ENCODE results near the gene CFAP52. TPM values are rescaled to one million over a fixed set of nuclear protein-coding genes. Genes with fewer than 3 reads are reported as not detected.
"Not testable (repeated sequence)": the region's sequence is repeated elsewhere in the genome, so short reads cannot be mapped to it uniquely, and the experiment has no call there.

Gene CFAP52
- polyA plus RNA-seq, 3 donors = not detected

DNA sequence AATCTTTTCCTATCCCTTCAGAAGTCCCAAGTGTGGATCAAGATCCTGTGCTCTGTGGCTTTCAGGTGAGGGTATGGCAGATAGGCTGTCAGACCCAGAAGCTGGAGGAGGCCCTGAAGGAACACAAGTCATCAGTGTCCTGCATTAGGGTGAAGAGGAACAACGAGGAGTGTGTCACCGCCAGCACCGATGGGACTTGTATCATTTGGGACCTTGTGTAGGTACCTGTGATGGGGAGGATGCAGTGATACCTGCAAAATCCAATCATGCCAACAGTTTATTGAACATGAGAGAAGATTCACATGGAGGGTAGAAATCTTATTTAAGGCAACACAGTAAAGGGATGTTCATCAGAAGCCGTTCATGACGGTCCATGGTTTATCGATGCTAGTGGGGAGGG is 58.9 kb downstream of the CFAP52 start:
- intact Hi-C loops (cut with micrococcal nuclease) = no loop called here
- H3K4me3 ChIP-seq (replicated peaks in 1 of 3; ENCODE audit: low read depth in 2 of 3, low read length in 3 of 3) = no peak overlapping the region
- H3K36me3 Mint-ChIP-seq = no peaks in the 10 kb centered on the region
- H3K9me3 Mint-ChIP-seq = peaks cover 0 to 5% (median 1%) of the 10 kb centered on the region in 7 donors
- no peaks in the 10 kb centered on the region for H3K4me1 ChIP-seq (ENCODE audit: control insufficient read depth in 1 of 2, insufficient read depth in 2 of 2, low read length in 2 of 2)
- no peak overlapping the region for H3K9ac ChIP-seq (ENCODE audit: insufficient read depth, low read length, poor library complexity, severe bottlenecking)
- H3K4me2 ChIP-seq (replicated peaks; ENCODE audit: extremely low read depth, low read length, poor library complexity, severe bottlenecking) = no peak overlapping the region
- no peaks in the 10 kb centered on the region for H3K27me3 ChIP-seq (ENCODE audit: control insufficient read depth in 2 of 2, insufficient read depth in 2 of 2, low read length in 2 of 2)
- no peaks in the 10 kb centered on the region for H3K79me2 ChIP-seq (ENCODE audit: insufficient read depth, low read length)
- no peak overlapping the region for H3K27ac ChIP-seq (ENCODE audit: low read depth in 1 of 2, low read length in 2 of 2)
- no peak for DNase-seq
- peaks cover 3 to 9% (median 6%) of the 10 kb centered on the region in 3 donors for H3K27me3 Mint-ChIP-seq (ENCODE audit: low read depth in 3 of 3)
- H3K9me3 ChIP-seq (replicated peaks in 1 of 2; ENCODE audit: control insufficient read depth in 1 of 2, insufficient read depth in 1 of 2, low read length in 2 of 2) = no peaks in the 10 kb centered on the region
- TF ChIP-seq CTCF (IDR thresholded peaks at IDR 0.05) = no peak
- no peak overlapping the region for H2AFZ ChIP-seq (ENCODE audit: insufficient read depth, low read depth, low read length, poor library complexity, severe bottlenecking)
- 87% methylated on average over 6 of the region's 6 CpGs for WGBS (ENCODE audit: insufficient coverage)
- H3K4me3 Mint-ChIP-seq = no peak overlapping the region
- no peak overlapping the region for H3K27ac Mint-ChIP-seq
- H3K36me3 ChIP-seq (replicated peaks in 1 of 2; ENCODE audit: control insufficient read depth in 1 of 2, insufficient read depth in 2 of 2, low read length in 2 of 2) = no peaks in the 10 kb centered on the region
- H4K20me1 ChIP-seq (ENCODE audit: insufficient read depth, low read length) = no peaks in the 10 kb centered on the region
- H3K4me1 Mint-ChIP-seq = no peaks in the 10 kb centered on the region

GRCh38 chr17:9636501-9636900 is 60.1 kb downstream of the CFAP52 start:
- Histone ChIP-seq H3K4me2 (replicated peaks; ENCODE audit: extremely low read depth, low read length, poor library complexity, severe bottlenecking) (no peak overlapping the region), H3K4me1 (ENCODE audit: control insufficient read depth in 1 of 2, insufficient read depth in 2 of 2, low read length in 2 of 2) (no peaks in the 10 kb centered on the region), H3K27ac (ENCODE audit: low read depth in 1 of 2, low read length in 2 of 2) (no peak overlapping the region), H3K27me3 (ENCODE audit: control insufficient read depth in 2 of 2, insufficient read depth in 2 of 2, low read length in 2 of 2) (no peaks in the 10 kb centered on the region), H3K36me3 (replicated peaks in 1 of 2; ENCODE audit: control insufficient read depth in 1 of 2, insufficient read depth in 2 of 2, low read length in 2 of 2) (no peaks in the 10 kb centered on the region), H3K9me3 (replicated peaks in 1 of 2; ENCODE audit: control insufficient read depth in 1 of 2, insufficient read depth in 1 of 2, low read length in 2 of 2) (no peaks in the 10 kb centered on the region), H4K20me1 (ENCODE audit: insufficient read depth, low read length) (no peaks in the 10 kb centered on the region), H3K79me2 (ENCODE audit: insufficient read depth, low read length) (no peaks in the 10 kb centered on the region), H3K9ac (ENCODE audit: insufficient read depth, low read length, poor library complexity, severe bottlenecking) (no peak overlapping the region), H3K4me3 (replicated peaks in 1 of 3; ENCODE audit: low read depth in 2 of 3, low read length in 3 of 3) (no peak overlapping the region), H2AFZ (ENCODE audit: insufficient read depth, low read depth, low read length, poor library complexity, severe bottlenecking) (no peak overlapping the region)
- intact Hi-C loops (cut with micrococcal nuclease) = no loop called here
- H3K4me3 Mint-ChIP-seq = no peak overlapping the region
- no peak for DNase-seq
- no peaks in the 10 kb centered on the region for H3K36me3 Mint-ChIP-seq
- no peaks in the 10 kb centered on the region for H3K4me1 Mint-ChIP-seq
- WGBS (ENCODE audit: insufficient coverage) = 96% methylated on average over 3 of the region's 12 CpGs
- no peak overlapping the region for H3K27ac Mint-ChIP-seq
- TF ChIP-seq CTCF (IDR thresholded peaks at IDR 0.05) = no peak
- peaks cover 0 to 7% (median 3%) of the 10 kb centered on the region in 7 donors for H3K9me3 Mint-ChIP-seq
- peaks cover 3 to 6% (median 5%) of the 10 kb centered on the region in 3 donors for H3K27me3 Mint-ChIP-seq (ENCODE audit: low read depth in 3 of 3)

GRCh38 chr17:9640388-9640787 is 63.9 kb downstream of the CFAP52 start:
- H3K4me1 ChIP-seq (ENCODE audit: control insufficient read depth in 1 of 2, insufficient read depth in 2 of 2, low read length in 2 of 2) = peaks cover 6 to 13% of the 10 kb centered on the region in 2 donors
- H3K36me3 ChIP-seq (replicated peaks in 1 of 2; ENCODE audit: control insufficient read depth in 1 of 2, insufficient read depth in 2 of 2, low read length in 2 of 2); intact Hi-C loops (cut with micrococcal nuclease); H4K20me1 ChIP-seq (ENCODE audit: insufficient read depth, low read length); H3K4me1 Mint-ChIP-seq; H3K4me3 Mint-ChIP-seq; H3K79me2 ChIP-seq (ENCODE audit: insufficient read depth, low read length); H3K4me2 ChIP-seq (replicated peaks; ENCODE audit: extremely low read depth, low read length, poor library complexity, severe bottlenecking); H3K27me3 Mint-ChIP-seq (ENCODE audit: low read depth in 3 of 3); H3K27me3 ChIP-seq (ENCODE audit: control insufficient read depth in 2 of 2, insufficient read depth in 2 of 2, low read length in 2 of 2); H3K27ac ChIP-seq (ENCODE audit: low read depth in 1 of 2, low read length in 2 of 2); H3K9ac ChIP-seq (ENCODE audit: insufficient read depth, low read length, poor library complexity, severe bottlenecking); H3K9me3 ChIP-seq (replicated peaks in 1 of 2; ENCODE audit: control insufficient read depth in 1 of 2, insufficient read depth in 1 of 2, low read length in 2 of 2); H2AFZ ChIP-seq (ENCODE audit: insufficient read depth, low read depth, low read length, poor library complexity, severe bottlenecking); H3K4me3 ChIP-seq (replicated peaks in 1 of 3; ENCODE audit: low read depth in 2 of 3, low read length in 3 of 3); H3K36me3 Mint-ChIP-seq; DNase-seq: not testable (repeated sequence)
- Mint-ChIP-seq H3K27ac (peak overlapping the region in 1 of 7 donors; percentile 35), H3K9me3 (peaks cover 0 to 12% (median 3%) of the 10 kb centered on the region in 7 donors)
- no CpG with 5 or more reads among the region's 5 CpGs for WGBS (ENCODE audit: insufficient coverage)

All from CD14-positive monocyte (primary cell).